GM12873 (cell line): ENCODE results near the gene ADAMTS17.

Experiments used
- TF ChIP-seq, protein P1 (sequence below): IDR thresholded peaks from 2 replicates; pipeline ENCODE4 v1.5.1; 2012; ENCODE audit warnings: low read depth, mild to moderate bottlenecking, moderate library complexity, low read length, control low read depth; ENCODE audit not compliant: insufficient read depth; ENCODE audit errors: missing control alignments

ADAMTS17 gene

DNA sequence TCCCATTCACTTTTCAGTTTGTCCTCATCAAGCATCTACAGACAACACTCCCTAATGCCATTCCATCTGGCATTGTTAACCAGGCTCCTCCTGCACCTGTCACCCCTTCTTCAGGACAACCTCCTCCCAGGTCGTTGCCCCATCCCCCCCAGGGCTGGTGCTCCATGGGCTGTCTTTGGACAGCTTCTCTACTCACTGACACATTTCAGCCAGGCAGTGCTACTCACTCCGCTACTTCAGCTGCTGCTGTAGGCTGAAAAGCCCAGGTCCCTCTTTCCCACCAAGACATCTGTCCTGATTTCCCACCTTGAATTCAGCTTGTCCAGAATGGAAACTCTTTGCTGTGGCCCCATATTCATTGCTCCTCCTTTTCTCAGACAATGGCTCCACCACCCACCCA, 61.9 kb downstream of the ADAMTS17 start:
- TF ChIP-seq, protein P1, sequence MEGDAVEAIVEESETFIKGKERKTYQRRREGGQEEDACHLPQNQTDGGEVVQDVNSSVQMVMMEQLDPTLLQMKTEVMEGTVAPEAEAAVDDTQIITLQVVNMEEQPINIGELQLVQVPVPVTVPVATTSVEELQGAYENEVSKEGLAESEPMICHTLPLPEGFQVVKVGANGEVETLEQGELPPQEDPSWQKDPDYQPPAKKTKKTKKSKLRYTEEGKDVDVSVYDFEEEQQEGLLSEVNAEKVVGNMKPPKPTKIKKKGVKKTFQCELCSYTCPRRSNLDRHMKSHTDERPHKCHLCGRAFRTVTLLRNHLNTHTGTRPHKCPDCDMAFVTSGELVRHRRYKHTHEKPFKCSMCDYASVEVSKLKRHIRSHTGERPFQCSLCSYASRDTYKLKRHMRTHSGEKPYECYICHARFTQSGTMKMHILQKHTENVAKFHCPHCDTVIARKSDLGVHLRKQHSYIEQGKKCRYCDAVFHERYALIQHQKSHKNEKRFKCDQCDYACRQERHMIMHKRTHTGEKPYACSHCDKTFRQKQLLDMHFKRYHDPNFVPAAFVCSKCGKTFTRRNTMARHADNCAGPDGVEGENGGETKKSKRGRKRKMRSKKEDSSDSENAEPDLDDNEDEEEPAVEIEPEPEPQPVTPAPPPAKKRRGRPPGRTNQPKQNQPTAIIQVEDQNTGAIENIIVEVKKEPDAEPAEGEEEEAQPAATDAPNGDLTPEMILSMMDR: no peak

DNA sequence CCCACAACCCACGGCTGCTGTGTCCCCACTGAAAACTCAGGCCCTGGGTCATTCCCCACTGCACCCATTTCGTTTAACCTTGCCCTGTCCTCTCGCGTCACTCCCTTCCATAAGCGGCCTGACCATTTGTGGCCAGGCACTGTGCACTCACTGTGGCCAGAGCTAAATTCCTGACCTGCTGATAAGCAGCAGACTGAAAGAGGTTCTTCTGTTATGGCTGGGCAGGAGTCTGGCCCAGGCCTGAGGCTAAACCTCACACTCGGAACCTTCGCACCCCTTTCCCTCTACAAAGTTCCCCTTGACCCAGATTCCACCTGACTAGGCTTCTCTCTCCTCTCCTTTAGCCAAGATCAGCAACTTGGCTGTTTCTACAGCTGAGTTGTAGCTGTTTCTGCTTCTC, 62.3 kb downstream of the ADAMTS17 start:
- TF ChIP-seq, protein P1: no peak

DNA sequence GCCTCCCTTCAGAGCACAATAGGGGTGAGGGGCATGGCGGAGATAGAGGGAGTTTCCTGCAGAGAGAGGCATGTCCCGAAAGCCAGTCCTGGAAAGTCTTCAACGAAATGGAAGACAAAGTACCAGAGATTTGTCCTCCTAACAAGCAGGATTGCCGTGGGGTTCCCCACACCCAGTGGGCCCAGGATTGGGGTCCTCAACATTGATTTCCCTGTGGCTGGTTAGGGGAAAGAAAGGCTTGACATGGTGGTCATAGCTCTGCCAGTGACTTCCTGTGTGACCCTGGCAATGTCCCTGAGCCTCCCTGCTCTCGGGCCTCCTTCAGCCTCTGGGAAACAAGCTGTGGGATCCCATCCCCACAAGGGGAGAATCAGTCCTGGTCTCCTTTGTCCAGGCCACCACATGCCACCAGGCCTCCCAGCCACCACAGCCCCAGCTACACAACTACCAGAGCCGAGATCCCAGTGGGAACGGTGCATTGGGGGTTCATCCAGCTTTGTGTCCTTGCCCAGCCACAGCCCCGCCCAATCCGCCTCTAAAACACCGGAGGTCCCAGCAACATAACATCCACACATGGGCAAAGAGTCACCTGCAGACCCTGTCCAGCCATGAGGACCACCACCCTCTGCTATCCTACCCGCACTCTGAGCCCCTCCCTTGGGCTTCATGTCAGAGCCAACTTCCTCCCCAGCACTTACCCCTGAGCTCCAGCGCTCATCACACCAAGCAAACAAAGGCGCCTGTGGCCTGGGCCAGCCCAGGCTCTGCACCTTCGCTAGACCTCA, 63.0 kb downstream of the ADAMTS17 start:
- TF ChIP-seq, protein P1: no peak

DNA sequence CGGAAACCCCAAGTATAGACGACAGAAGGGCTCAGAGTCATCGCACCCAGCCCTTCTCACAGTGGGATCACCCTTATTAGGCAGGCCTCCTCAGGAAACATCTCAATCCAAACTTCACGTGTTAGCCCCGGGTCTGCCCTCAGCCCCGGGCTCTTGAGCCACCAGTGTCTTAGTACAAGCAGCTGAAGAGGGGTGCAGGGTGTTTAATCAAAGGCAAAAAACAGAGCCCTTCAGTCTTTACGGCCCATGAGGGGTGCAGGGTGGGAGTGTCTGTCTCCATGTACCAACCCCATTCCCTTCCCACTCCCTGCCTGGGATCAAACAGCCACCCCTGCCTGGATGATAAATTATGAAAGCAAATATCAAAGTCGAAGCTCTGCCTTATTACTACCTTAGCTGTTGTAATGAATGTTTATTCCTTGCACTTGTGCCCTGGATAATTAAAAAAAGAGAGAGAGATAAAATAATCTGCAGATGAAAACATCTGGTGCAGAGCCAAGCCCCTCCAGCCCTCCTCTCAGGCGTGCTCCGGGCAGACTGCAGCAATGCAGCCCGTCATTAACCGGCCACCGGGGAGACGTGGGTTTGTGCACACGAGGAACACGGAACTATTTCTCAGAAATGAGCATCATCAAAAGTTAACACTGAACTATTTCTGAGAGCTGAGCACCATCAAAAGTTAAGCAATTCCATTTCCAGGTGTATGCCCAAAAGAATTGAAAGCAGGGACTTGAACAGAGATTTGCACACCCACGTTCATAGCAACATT, 64.5 kb downstream of the ADAMTS17 start:
- TF ChIP-seq, protein P1: no peak

DNA sequence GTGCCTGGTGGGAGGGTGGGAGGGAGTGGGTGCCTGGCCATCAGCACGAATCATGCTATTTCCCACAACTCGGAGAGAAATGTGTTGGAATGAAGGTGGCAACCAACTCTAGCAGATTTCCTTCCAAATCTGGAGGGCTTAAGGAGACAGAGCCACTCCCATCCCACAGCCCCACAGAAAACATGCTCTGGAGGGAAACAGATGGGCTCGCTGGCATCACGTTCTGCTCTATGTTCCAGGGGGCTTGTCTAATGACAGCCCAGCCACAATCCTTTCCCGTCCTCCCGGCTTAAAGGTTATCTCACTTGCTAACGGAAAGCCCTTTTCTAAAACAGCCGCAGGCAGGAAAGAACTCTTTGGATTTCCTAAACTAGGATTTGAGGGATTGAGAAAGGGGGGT, 65.3 kb downstream of the ADAMTS17 start:
- TF ChIP-seq, protein P1: no peak

DNA sequence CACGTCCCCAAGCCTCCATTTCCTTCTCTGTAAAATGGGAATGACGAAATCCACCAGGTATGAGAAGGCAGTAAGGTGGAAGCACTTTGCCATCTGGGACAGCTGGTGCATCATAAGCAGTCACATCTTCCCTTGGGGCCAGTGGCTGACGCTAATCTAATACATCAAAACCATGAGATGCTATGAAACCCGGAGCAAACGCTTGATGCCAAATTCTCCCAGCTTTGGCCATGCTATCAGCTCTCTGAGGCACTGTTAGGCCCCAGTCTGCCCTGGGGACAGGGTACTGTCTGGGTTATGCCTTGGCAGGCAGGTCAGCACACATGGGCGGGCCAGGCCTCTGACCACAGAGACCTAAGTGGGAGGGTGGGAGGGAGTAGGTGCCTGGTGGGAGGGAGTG, 66.1 kb downstream of the ADAMTS17 start:
- TF ChIP-seq, protein P1: no peak

DNA sequence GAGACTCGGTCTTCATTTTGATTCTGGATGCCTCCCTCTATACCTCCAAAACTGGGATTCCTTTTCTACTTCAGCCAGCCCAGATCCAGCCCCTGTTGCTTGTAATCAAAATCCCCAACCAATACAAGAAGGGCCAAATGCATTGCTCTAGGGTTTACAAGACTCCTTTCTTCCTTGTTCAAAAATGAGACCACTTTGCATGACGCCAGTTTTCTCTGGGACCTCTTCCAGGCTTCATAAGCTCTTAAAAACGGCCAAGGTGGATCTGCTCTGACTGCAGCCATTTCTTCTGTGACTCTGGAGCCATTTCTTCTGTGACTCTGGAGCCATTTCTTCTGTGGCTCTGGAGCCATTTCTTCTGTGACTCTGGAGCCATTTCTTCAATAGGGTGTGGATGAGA, 71.9 kb downstream of the ADAMTS17 start:
- TF ChIP-seq, protein P1: no peak
